HepG2 (cell line): ENCODE results near the gene AMOTL2. TPM values are rescaled to one million over a fixed set of nuclear protein-coding genes. Genes with fewer than 3 reads are reported as not detected.

Experiments used
- IRF2 ChIP-seq: IDR thresholded peaks from 2 replicates; pipeline ENCODE4 v1.6.1; 2018; ENCODE audit warnings: missing genetic modification reagents, missing compliant biosample characterization
- NFYC ChIP-seq: IDR thresholded peaks from 2 replicates; pipeline ENCODE4 v1.6.1; 2016; ENCODE audit warnings: missing genetic modification reagents, missing compliant biosample characterization
- PAWR ChIP-seq: sonication (generic); formaldehyde crosslinking; IDR thresholded peaks from 2 replicates; pipeline ENCODE4 v1.4.0; 2020; ENCODE audit warnings: missing genetic modification reagents, mild to moderate bottlenecking, borderline replicate concordance
- PLRG1 ChIP-seq: fragments of 450-650 bp; conservative IDR thresholded peaks from 2 replicates; pipeline ENCODE4 v1.6.1; 2016
- SMC3 ChIP-seq: IDR thresholded peaks from 2 replicates; pipeline ENCODE4 v1.6.1; 2011; ENCODE audit warnings: low read length, improper control_type of control experiment
- SP1 ChIP-seq, 2 experiments: fragments of 450-650 bp in 1 of 2; sonication (generic) in 1 of 2; formaldehyde crosslinking in 1 of 2; IDR thresholded peaks; 2 replicates each; pipeline versions ENCODE4 v1.4.0 to v1.6.1; 2016 to 2020; ENCODE audit warnings: missing genetic modification reagents in 1 of 2
- TBX3 ChIP-seq: fragments of 450-650 bp; IDR thresholded peaks from 2 replicates; pipeline ENCODE4 v1.6.1; 2017; ENCODE audit warnings: antibody characterized with exemption, mild to moderate bottlenecking, inconsistent platforms, borderline replicate concordance
- YEATS2 ChIP-seq: sonication (generic); formaldehyde crosslinking; IDR thresholded peaks from 2 replicates; pipeline ENCODE4 v1.4.0; 2020; ENCODE audit warnings: missing genetic modification reagents, borderline replicate concordance
- ZNF451 ChIP-seq: sonication (generic); formaldehyde crosslinking; IDR thresholded peaks from 2 replicates; pipeline ENCODE4 v1.5.0; 2020; ENCODE audit warnings: mild to moderate bottlenecking, missing genetic modification reagents
- ZNF614 ChIP-seq: IDR thresholded peaks from 2 replicates; pipeline ENCODE4 v1.6.1; 2018; ENCODE audit warnings: missing biosample characterization, missing genetic modification reagents, inconsistent platforms, borderline replicate concordance
- ZNF883 ChIP-seq: sonication (generic); formaldehyde crosslinking; IDR thresholded peaks from 2 replicates; pipeline ENCODE4 v1.5.1; 2020; ENCODE audit warnings: mild to moderate bottlenecking, missing genetic modification reagents; ENCODE audit errors: not compliant biosample characterization
- ZSCAN21 ChIP-seq: sonication (generic); formaldehyde crosslinking; IDR thresholded peaks from 2 replicates; pipeline ENCODE4 v1.8.0; 2022; ENCODE audit warnings: mild to moderate bottlenecking, missing genetic modification reagents, moderate library complexity, borderline replicate concordance
- polyA plus RNA-seq, 8 experiments: library from polyadenylated mRNA; depleted of rRNA in 3 of 8; stranded (reverse) in 7 of 8; unstranded in 1 of 8; fragments of >200 nt; fragmentation: Illumina TruSeq in 4 of 8; extraction: Trizol in 4 of 8; gene quantifications; 2 replicates each; pipeline versions ENCODE4 v1.2.1 to v1.2.3, GENCODE V29; 2011 to 2016; ENCODE audit warnings: low read depth in 4 of 8, missing spikeins in 1 of 8, mixed read lengths in 1 of 8; ENCODE audit not compliant: insufficient read depth in 1 of 8
- total RNA-seq, 5 experiments: library from RNA; depleted of rRNA; stranded (reverse); fragments of >200 nt; fragmentation: Illumina TruSeq; extraction: Trizol; gene quantifications; 2 replicates each; pipeline ENCODE4 v1.2.3, GENCODE V29; 2016; ENCODE audit warnings: low read depth in 1 of 5
- TF ChIP-seq, protein P1 (sequence below): sonication (generic); formaldehyde crosslinking; IDR thresholded peaks from 2 replicates; pipeline ENCODE4 v1.4.0; 2020; ENCODE audit warnings: missing genetic modification reagents
- TF ChIP-seq, protein P2 (sequence below): sonication (generic); formaldehyde crosslinking; conservative IDR thresholded peaks from 2 replicates; pipeline ENCODE4 v1.4.0; 2020; ENCODE audit warnings: missing genetic modification reagents
- TF ChIP-seq, protein P3 (sequence below): sonication (generic); formaldehyde crosslinking; IDR thresholded peaks from 2 replicates; pipeline ENCODE4 v1.4.0; 2020; ENCODE audit warnings: missing genetic modification reagents
- TF ChIP-seq, protein P4 (sequence below): sonication (generic); formaldehyde crosslinking; IDR thresholded peaks from 2 replicates; pipeline ENCODE4 v1.4.0; 2020; ENCODE audit warnings: mild to moderate bottlenecking, missing genetic modification reagents
- TF ChIP-seq, protein P5 (sequence below): sonication (generic); formaldehyde crosslinking; IDR thresholded peaks from 2 replicates; pipeline ENCODE4 v1.4.0; 2020; ENCODE audit warnings: mild to moderate bottlenecking, missing genetic modification reagents

The AMOTL2 gene
- total and polyA plus RNA-seq, 2 of the 13 experiments (the other 11 are each of a cell fraction or from before 2014, with no cell fraction given): 17.3 to 18.5 TPM

DNA sequence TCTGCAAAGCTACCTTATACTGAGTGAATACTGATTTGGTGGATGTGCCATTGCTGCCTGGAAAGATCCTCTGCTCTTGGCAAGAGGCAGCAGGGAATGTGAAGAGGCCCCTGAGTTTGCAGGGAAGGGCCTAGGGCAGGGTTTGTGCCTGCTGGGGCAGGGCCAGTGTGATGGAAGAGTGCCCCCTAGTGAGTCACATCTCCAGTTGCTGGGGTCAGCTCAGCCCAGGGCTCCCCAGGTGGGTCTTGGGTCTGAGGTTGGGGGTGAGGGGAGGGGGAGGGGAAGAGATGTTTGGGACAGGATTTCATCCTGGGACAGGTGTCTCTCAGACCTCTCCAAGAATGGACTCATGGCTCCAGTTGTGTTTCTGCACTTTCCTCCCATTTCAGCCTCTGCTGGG lies 4.1 kb upstream of the AMOTL2 start (continued):
- TF ChIP-seq, protein P1, sequence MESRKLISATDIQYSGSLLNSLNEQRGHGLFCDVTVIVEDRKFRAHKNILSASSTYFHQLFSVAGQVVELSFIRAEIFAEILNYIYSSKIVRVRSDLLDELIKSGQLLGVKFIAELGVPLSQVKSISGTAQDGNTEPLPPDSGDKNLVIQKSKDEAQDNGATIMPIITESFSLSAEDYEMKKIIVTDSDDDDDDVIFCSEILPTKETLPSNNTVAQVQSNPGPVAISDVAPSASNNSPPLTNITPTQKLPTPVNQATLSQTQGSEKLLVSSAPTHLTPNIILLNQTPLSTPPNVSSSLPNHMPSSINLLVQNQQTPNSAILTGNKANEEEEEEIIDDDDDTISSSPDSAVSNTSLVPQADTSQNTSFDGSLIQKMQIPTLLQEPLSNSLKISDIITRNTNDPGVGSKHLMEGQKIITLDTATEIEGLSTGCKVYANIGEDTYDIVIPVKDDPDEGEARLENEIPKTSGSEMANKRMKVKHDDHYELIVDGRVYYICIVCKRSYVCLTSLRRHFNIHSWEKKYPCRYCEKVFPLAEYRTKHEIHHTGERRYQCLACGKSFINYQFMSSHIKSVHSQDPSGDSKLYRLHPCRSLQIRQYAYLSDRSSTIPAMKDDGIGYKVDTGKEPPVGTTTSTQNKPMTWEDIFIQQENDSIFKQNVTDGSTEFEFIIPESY (CRISPR knock-in tag): no peak
- TF ChIP-seq ZSCAN21 (CRISPR knock-in tag) (0 out of 2 replicates have a peak, but pooled peaks have one; percentile 20), SMC3 (peak; percentile 72), ZNF614 (CRISPR knock-in tag) (peak; percentile 27; the same call in 1 of the 2 replicates), PAWR (CRISPR knock-in tag) (no peak), ZNF883 (CRISPR knock-in tag) (no peak), YEATS2 (CRISPR knock-in tag) (no peak), TBX3 (no peak), PLRG1 (no peak), ZNF451 (CRISPR knock-in tag) (no peak), NFYC (CRISPR knock-in tag) (no peak), SP1 (IDR thresholded peaks at IDR 0.05) (no peak), SP1 (CRISPR knock-in tag; IDR thresholded peaks at IDR 0.05) (no peak), IRF2 (CRISPR knock-in tag) (no peak)
- TF ChIP-seq, protein P2, sequence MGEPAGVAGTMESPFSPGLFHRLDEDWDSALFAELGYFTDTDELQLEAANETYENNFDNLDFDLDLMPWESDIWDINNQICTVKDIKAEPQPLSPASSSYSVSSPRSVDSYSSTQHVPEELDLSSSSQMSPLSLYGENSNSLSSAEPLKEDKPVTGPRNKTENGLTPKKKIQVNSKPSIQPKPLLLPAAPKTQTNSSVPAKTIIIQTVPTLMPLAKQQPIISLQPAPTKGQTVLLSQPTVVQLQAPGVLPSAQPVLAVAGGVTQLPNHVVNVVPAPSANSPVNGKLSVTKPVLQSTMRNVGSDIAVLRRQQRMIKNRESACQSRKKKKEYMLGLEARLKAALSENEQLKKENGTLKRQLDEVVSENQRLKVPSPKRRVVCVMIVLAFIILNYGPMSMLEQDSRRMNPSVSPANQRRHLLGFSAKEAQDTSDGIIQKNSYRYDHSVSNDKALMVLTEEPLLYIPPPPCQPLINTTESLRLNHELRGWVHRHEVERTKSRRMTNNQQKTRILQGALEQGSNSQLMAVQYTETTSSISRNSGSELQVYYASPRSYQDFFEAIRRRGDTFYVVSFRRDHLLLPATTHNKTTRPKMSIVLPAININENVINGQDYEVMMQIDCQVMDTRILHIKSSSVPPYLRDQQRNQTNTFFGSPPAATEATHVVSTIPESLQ (CRISPR knock-in tag): no peak
- TF ChIP-seq, protein P3, sequence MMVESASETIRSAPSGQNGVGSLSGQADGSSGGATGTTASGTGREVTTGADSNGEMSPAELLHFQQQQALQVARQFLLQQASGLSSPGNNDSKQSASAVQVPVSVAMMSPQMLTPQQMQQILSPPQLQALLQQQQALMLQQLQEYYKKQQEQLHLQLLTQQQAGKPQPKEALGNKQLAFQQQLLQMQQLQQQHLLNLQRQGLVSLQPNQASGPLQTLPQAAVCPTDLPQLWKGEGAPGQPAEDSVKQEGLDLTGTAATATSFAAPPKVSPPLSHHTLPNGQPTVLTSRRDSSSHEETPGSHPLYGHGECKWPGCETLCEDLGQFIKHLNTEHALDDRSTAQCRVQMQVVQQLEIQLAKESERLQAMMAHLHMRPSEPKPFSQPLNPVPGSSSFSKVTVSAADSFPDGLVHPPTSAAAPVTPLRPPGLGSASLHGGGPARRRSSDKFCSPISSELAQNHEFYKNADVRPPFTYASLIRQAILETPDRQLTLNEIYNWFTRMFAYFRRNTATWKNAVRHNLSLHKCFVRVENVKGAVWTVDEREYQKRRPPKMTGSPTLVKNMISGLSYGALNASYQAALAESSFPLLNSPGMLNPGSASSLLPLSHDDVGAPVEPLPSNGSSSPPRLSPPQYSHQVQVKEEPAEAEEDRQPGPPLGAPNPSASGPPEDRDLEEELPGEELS (CRISPR knock-in tag): no peak
- TF ChIP-seq, protein P4, sequence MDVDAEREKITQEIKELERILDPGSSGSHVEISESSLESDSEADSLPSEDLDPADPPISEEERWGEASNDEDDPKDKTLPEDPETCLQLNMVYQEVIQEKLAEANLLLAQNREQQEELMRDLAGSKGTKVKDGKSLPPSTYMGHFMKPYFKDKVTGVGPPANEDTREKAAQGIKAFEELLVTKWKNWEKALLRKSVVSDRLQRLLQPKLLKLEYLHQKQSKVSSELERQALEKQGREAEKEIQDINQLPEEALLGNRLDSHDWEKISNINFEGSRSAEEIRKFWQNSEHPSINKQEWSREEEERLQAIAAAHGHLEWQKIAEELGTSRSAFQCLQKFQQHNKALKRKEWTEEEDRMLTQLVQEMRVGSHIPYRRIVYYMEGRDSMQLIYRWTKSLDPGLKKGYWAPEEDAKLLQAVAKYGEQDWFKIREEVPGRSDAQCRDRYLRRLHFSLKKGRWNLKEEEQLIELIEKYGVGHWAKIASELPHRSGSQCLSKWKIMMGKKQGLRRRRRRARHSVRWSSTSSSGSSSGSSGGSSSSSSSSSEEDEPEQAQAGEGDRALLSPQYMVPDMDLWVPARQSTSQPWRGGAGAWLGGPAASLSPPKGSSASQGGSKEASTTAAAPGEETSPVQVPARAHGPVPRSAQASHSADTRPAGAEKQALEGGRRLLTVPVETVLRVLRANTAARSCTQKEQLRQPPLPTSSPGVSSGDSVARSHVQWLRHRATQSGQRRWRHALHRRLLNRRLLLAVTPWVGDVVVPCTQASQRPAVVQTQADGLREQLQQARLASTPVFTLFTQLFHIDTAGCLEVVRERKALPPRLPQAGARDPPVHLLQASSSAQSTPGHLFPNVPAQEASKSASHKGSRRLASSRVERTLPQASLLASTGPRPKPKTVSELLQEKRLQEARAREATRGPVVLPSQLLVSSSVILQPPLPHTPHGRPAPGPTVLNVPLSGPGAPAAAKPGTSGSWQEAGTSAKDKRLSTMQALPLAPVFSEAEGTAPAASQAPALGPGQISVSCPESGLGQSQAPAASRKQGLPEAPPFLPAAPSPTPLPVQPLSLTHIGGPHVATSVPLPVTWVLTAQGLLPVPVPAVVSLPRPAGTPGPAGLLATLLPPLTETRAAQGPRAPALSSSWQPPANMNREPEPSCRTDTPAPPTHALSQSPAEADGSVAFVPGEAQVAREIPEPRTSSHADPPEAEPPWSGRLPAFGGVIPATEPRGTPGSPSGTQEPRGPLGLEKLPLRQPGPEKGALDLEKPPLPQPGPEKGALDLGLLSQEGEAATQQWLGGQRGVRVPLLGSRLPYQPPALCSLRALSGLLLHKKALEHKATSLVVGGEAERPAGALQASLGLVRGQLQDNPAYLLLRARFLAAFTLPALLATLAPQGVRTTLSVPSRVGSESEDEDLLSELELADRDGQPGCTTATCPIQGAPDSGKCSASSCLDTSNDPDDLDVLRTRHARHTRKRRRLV (CRISPR knock-in tag): no peak
- TF ChIP-seq, protein P5, sequence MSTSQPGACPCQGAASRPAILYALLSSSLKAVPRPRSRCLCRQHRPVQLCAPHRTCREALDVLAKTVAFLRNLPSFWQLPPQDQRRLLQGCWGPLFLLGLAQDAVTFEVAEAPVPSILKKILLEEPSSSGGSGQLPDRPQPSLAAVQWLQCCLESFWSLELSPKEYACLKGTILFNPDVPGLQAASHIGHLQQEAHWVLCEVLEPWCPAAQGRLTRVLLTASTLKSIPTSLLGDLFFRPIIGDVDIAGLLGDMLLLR (CRISPR knock-in tag): no peak
